Neural cell (in vitro differentiated cells): ENCODE results near the gene EPB41. TPM values are rescaled to one million over a fixed set of nuclear protein-coding genes. Genes with fewer than 3 reads are reported as not detected.
"Not testable (repeated sequence)": the region's sequence is repeated elsewhere in the genome, so short reads cannot be mapped to it uniquely, and the experiment has no call there.

Experiments
- H2AFZ ChIP-seq: fragments of 200-600, 300-800 bp; sonication (generic), shearing (Covaris generic); 2 replicates; pipeline ENCODE4 v1.6.0; 2014; ENCODE audit warnings: low read depth, mild to moderate bottlenecking, antibody characterized with exemption, low read length, moderate library complexity
- H3F3A ChIP-seq: fragments of 200-600 bp; shearing (Covaris generic); 2 replicates; pipeline ENCODE4 v1.6.1; 2016; ENCODE audit warnings: mild to moderate bottlenecking, moderate library complexity, mixed read lengths, antibody characterized with exemption, low read length; ENCODE audit not compliant: insufficient read depth, poor library complexity, severe bottlenecking
- H3K27ac ChIP-seq: fragments of 200-600, 300-800 bp; sonication (generic), shearing (Covaris generic); 2 replicates; pipeline ENCODE4 v1.5.1; 2014; ENCODE audit warnings: mild to moderate bottlenecking, low read length, moderate library complexity
- H3K27me3 ChIP-seq: fragments of 300-800, 200-600 bp; sonication (generic), shearing (Covaris generic); 2 replicates; pipeline ENCODE4 v1.6.0; 2014; ENCODE audit warnings: mild to moderate bottlenecking, low read depth, low read length, moderate library complexity; ENCODE audit not compliant: insufficient read depth
- H3K36me3 ChIP-seq: fragments of 300-800, 200-600 bp; sonication (generic), shearing (Covaris generic); 2 replicates; pipeline ENCODE4 v1.5.1; 2014; ENCODE audit warnings: mild to moderate bottlenecking, antibody characterized with exemption, low read length, moderate library complexity; ENCODE audit not compliant: insufficient read depth
- H3K4me2 ChIP-seq: fragments of 300-800, 200-600 bp; sonication (generic), shearing (Covaris generic); 2 replicates; pipeline ENCODE4 v1.6.0; 2014; ENCODE audit warnings: mild to moderate bottlenecking, low read length
- H3K4me3 ChIP-seq: fragments of 300-800, 200-600 bp; sonication (generic), shearing (Covaris generic); 2 replicates; pipeline ENCODE4 v1.5.1; 2014; ENCODE audit warnings: mild to moderate bottlenecking, low read length, moderate library complexity
- H3K79me2 ChIP-seq: fragments of 200-600 bp; shearing (Covaris generic); replicated peaks from 2 replicates; pipeline ENCODE4 v1.6.0; 2014; ENCODE audit warnings: mild to moderate bottlenecking, low read length, moderate library complexity; ENCODE audit not compliant: insufficient read depth
- H3K9ac ChIP-seq: fragments of 300-800, 200-600 bp; sonication (generic), shearing (Covaris generic); 2 replicates; pipeline ENCODE4 v1.6.1; 2016; ENCODE audit warnings: mild to moderate bottlenecking, low read length, mixed read lengths
- H3K9me2 ChIP-seq: fragments of 200-600 bp; shearing (Covaris generic); 2 replicates; pipeline ENCODE4 v1.6.1; 2016; ENCODE audit warnings: mild to moderate bottlenecking, low read length, mixed read lengths; ENCODE audit not compliant: insufficient read depth
- H3K9me3 ChIP-seq: fragments of 200-600, 300-800 bp; sonication (generic), shearing (Covaris generic); 2 replicates; pipeline ENCODE4 v1.6.1; 2016; ENCODE audit warnings: mild to moderate bottlenecking, mixed run types, low read length, moderate library complexity, mixed read lengths
- H4K20me1 ChIP-seq: fragments of 200-600 bp; shearing (Covaris generic); 2 replicates; pipeline ENCODE4 v1.6.1; 2016; ENCODE audit warnings: mild to moderate bottlenecking, mixed run types; ENCODE audit not compliant: insufficient read depth
- EP300 ChIP-seq: fragments of 450-650 bp; conservative IDR thresholded peaks from 2 replicates; pipeline ENCODE4 v1.6.1; 2014; ENCODE audit warnings: antibody characterized with exemption, mild to moderate bottlenecking, moderate library complexity; ENCODE audit not compliant: poor library complexity, severe bottlenecking
- EZH2 ChIP-seq: fragments of 200-600, 300-800 bp; shearing (Covaris generic), sonication (generic); IDR thresholded peaks from 2 replicates; pipeline ENCODE4 v1.6.1; 2014; ENCODE audit warnings: antibody characterized with exemption, low read length, borderline replicate concordance, mild to moderate bottlenecking; ENCODE audit not compliant: insufficient read depth, poor library complexity, severe bottlenecking
- MXI1 ChIP-seq: fragments of 450-650 bp; conservative IDR thresholded peaks from 2 replicates; pipeline ENCODE4 v1.6.1; 2014; ENCODE audit warnings: antibody characterized with exemption, mild to moderate bottlenecking; ENCODE audit not compliant: poor library complexity, severe bottlenecking
- POLR2AphosphoS5 ChIP-seq: IDR thresholded peaks from 2 replicates; pipeline ENCODE4 v1.6.1; 2012
- RAD21 ChIP-seq: fragments of 450-650 bp; conservative IDR thresholded peaks from 2 replicates; pipeline ENCODE4 v1.6.1; 2014; ENCODE audit warnings: antibody characterized with exemption, mild to moderate bottlenecking, moderate library complexity
- SMC3 ChIP-seq: fragments of 450-650 bp; conservative IDR thresholded peaks from 2 replicates; pipeline ENCODE4 v1.6.1; 2014; ENCODE audit warnings: antibody characterized with exemption, mild to moderate bottlenecking, moderate library complexity; ENCODE audit not compliant: poor library complexity
- TAF1 ChIP-seq: IDR thresholded peaks from 2 replicates; pipeline ENCODE4 v1.6.1; 2012; ENCODE audit warnings: low read depth
- polyA plus RNA-seq: library from polyadenylated mRNA; depleted of rRNA; stranded (reverse); fragments of >200 nt; gene quantifications from 2 replicates; pipeline ENCODE4 v1.2.3, GENCODE V29; 2014
- TF ChIP-seq, protein P1 (sequence below): fragments of 450-650 bp; IDR thresholded peaks from 2 replicates; pipeline ENCODE4 v1.5.1; 2014; ENCODE audit warnings: antibody characterized with exemption, mild to moderate bottlenecking, moderate library complexity; ENCODE audit not compliant: poor library complexity, severe bottlenecking
- TF ChIP-seq, protein P2 (sequence below): IDR thresholded peaks from 2 replicates; pipeline ENCODE4 v1.6.1; 2012; ENCODE audit warnings: borderline replicate concordance

EPB41 gene
- polyA plus RNA-seq, 1 donor from 2014 or later, result 62.0 TPM

GRCh38 chr1:29090937-29091618 is 176.7 kb downstream of the EPB41 start:
- H3K27ac ChIP-seq, result no peak overlapping the region
- no peaks in the 10 kb centered on the region for H3K9me2 ChIP-seq
- H3K79me2 ChIP-seq, result no peaks in the 10 kb centered on the region
- no peaks in the 10 kb centered on the region for H3F3A ChIP-seq
- TF ChIP-seq, protein P1, sequence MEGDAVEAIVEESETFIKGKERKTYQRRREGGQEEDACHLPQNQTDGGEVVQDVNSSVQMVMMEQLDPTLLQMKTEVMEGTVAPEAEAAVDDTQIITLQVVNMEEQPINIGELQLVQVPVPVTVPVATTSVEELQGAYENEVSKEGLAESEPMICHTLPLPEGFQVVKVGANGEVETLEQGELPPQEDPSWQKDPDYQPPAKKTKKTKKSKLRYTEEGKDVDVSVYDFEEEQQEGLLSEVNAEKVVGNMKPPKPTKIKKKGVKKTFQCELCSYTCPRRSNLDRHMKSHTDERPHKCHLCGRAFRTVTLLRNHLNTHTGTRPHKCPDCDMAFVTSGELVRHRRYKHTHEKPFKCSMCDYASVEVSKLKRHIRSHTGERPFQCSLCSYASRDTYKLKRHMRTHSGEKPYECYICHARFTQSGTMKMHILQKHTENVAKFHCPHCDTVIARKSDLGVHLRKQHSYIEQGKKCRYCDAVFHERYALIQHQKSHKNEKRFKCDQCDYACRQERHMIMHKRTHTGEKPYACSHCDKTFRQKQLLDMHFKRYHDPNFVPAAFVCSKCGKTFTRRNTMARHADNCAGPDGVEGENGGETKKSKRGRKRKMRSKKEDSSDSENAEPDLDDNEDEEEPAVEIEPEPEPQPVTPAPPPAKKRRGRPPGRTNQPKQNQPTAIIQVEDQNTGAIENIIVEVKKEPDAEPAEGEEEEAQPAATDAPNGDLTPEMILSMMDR, result no peak
- TF ChIP-seq, protein P2, sequence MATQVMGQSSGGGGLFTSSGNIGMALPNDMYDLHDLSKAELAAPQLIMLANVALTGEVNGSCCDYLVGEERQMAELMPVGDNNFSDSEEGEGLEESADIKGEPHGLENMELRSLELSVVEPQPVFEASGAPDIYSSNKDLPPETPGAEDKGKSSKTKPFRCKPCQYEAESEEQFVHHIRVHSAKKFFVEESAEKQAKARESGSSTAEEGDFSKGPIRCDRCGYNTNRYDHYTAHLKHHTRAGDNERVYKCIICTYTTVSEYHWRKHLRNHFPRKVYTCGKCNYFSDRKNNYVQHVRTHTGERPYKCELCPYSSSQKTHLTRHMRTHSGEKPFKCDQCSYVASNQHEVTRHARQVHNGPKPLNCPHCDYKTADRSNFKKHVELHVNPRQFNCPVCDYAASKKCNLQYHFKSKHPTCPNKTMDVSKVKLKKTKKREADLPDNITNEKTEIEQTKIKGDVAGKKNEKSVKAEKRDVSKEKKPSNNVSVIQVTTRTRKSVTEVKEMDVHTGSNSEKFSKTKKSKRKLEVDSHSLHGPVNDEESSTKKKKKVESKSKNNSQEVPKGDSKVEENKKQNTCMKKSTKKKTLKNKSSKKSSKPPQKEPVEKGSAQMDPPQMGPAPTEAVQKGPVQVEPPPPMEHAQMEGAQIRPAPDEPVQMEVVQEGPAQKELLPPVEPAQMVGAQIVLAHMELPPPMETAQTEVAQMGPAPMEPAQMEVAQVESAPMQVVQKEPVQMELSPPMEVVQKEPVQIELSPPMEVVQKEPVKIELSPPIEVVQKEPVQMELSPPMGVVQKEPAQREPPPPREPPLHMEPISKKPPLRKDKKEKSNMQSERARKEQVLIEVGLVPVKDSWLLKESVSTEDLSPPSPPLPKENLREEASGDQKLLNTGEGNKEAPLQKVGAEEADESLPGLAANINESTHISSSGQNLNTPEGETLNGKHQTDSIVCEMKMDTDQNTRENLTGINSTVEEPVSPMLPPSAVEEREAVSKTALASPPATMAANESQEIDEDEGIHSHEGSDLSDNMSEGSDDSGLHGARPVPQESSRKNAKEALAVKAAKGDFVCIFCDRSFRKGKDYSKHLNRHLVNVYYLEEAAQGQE, result no peak
- TF ChIP-seq EZH2 (no peak), TAF1 (no peak), EP300 (no peak), SMC3 (no peak), MXI1 (no peak), RAD21 (no peak), POLR2AphosphoS5 (no peak)
- no peak overlapping the region for H3K4me2 ChIP-seq
- H3K9ac ChIP-seq, result no peak overlapping the region
- no peaks in the 10 kb centered on the region for H4K20me1 ChIP-seq
- H3K27me3 ChIP-seq, result no peaks in the 10 kb centered on the region
- no peaks in the 10 kb centered on the region for H3K36me3 ChIP-seq
- H3K4me3 ChIP-seq, result no peak overlapping the region
- no peak overlapping the region for H2AFZ ChIP-seq
- no peaks in the 10 kb centered on the region for H3K9me3 ChIP-seq

DNA sequence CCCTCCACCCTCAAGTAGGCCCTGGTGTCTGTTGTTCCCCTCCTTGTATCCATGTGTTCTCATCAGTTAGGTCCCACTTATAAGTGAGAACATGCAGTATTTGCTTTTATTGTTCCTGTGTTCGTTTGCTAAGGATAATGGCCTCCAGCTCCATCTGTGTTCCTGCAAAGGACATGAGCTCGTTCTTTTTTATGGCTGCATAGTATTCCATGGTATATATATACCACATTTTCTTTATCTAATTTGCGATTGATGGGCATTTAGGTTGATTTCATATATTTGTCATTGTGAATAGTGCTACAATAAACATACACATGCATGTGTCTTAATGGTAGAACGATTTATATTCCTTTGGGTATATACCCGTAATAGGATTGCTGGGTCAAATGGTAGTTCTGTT is 178.3 kb downstream of the EPB41 start:
- not testable (repeated sequence) for H3K9me2 ChIP-seq, H3K4me3 ChIP-seq, H3K27ac ChIP-seq, H3K4me2 ChIP-seq, H2AFZ ChIP-seq, H3F3A ChIP-seq, H3K27me3 ChIP-seq, H3K79me2 ChIP-seq, H3K9me3 ChIP-seq, H3K9ac ChIP-seq, H4K20me1 ChIP-seq, H3K36me3 ChIP-seq

DNA sequence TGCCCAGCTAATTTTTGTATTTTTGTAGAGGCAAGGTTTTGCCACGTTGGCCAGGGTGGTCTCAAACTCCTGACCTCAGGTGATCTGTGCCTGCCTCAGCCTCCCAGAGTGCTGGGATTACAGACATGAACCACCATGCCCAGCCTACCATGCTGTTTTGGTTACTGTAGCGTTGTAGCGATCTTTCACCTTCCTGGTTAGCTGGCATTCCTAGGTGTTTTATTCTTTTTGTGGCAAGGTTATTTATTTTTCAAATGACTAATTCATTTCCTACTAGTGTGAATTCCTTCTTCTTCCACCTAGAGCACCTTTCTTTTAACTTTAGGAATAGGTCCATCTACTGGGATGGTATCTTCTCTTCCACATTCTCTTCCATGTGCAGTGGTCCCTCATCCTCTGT is 180.1 kb downstream of the EPB41 start:
- no peak overlapping the region for H3K27ac ChIP-seq
- H3K9me2 ChIP-seq, result no peaks in the 10 kb centered on the region
- no peaks in the 10 kb centered on the region for H3K27me3 ChIP-seq
- H4K20me1 ChIP-seq, result no peaks in the 10 kb centered on the region
- no peak overlapping the region for H3K9ac ChIP-seq
- no peak overlapping the region for H2AFZ ChIP-seq
- H3F3A ChIP-seq, result no peaks in the 10 kb centered on the region
- no peak for TF ChIP-seq MXI1
- no peak for TF ChIP-seq EP300
- no peak for TF ChIP-seq RAD21
- TF ChIP-seq, protein P2, result no peak
- no peak for TF ChIP-seq POLR2AphosphoS5
- TF ChIP-seq EZH2, result no peak
- TF ChIP-seq, protein P1, result no peak
- no peak for TF ChIP-seq TAF1
- H3K36me3 ChIP-seq, result no peaks in the 10 kb centered on the region
- no peak overlapping the region for H3K4me3 ChIP-seq
- no peak overlapping the region for H3K4me2 ChIP-seq
- H3K9me3 ChIP-seq, result no peaks in the 10 kb centered on the region
- H3K79me2 ChIP-seq, result no peaks in the 10 kb centered on the region
